ENCODE measurements around the gene WDR82. TPM values are rescaled to one million over a fixed set of nuclear protein-coding genes. Genes with fewer than 3 reads are reported as not detected.

WDR82 gene
- total RNA-seq, 1 donor from 2014 or later = 96.8 TPM

GRCh38 chr3:52313188-52313773, 34.8 kb upstream of the WDR82 start:
- Mint-ChIP-seq H3K4me1 (ENCODE audit: unreplicated experiment) (peaks cover 9% of the 10 kb centered on the region), H3K27me3 (peaks cover under 1% of the 10 kb centered on the region), H3K36me3 (no peaks in the 10 kb centered on the region), H3K27ac (no peak overlapping the region), H3K9me3 (no peaks in the 10 kb centered on the region), H3K4me3 (no peak overlapping the region)
- TF ChIP-seq CTCF (conservative IDR thresholded peaks at IDR 0.05) = no peak
- DNase-seq (ENCODE audit: extremely low spot score, unreplicated experiment) = no peak

- Mint-ChIP-seq H3K36me3 (no peaks in the 10 kb centered on the region), H3K27ac (no peak overlapping the region), H3K9me3 (no peaks in the 10 kb centered on the region), H3K4me1 (ENCODE audit: unreplicated experiment) (no peaks in the 10 kb centered on the region), H3K27me3 (no peaks in the 10 kb centered on the region), H3K4me3 (no peak overlapping the region)
- no peak for DNase-seq (ENCODE audit: extremely low spot score, unreplicated experiment)
- TF ChIP-seq CTCF (conservative IDR thresholded peaks at IDR 0.05) = no peak
Observed at GRCh38 chr3:52311576-52312119, 33.2 kb upstream of the WDR82 start.

GRCh38 chr3:52310861-52311575, 32.6 kb upstream of the WDR82 start:
- no peaks in the 10 kb centered on the region for H3K27me3 Mint-ChIP-seq
- no peak for TF ChIP-seq CTCF (conservative IDR thresholded peaks at IDR 0.05)
- peaks cover 3% of the 10 kb centered on the region for H3K4me1 Mint-ChIP-seq (ENCODE audit: unreplicated experiment)
- DNase-seq (ENCODE audit: extremely low spot score, unreplicated experiment) = no peak
- H3K27ac Mint-ChIP-seq = no peak overlapping the region
- H3K4me3 Mint-ChIP-seq = no peak overlapping the region
- H3K36me3 Mint-ChIP-seq = no peaks in the 10 kb centered on the region
- no peaks in the 10 kb centered on the region for H3K9me3 Mint-ChIP-seq

- peaks cover 5% of the 10 kb centered on the region for H3K4me1 Mint-ChIP-seq (ENCODE audit: unreplicated experiment)
- no peak overlapping the region for H3K27ac Mint-ChIP-seq
- DNase-seq (ENCODE audit: extremely low spot score, unreplicated experiment) = no peak
- no peaks in the 10 kb centered on the region for H3K9me3 Mint-ChIP-seq
- no peaks in the 10 kb centered on the region for H3K36me3 Mint-ChIP-seq
- TF ChIP-seq CTCF (conservative IDR thresholded peaks at IDR 0.05) = no peak
- no peak overlapping the region for H3K4me3 Mint-ChIP-seq
- no peaks in the 10 kb centered on the region for H3K27me3 Mint-ChIP-seq
Observed at GRCh38 chr3:52308308-52308707, 29.9 kb upstream of the WDR82 start.

GRCh38 chr3:52306978-52307377, 28.5 kb upstream of the WDR82 start:
- no peaks in the 10 kb centered on the region for H3K27me3 Mint-ChIP-seq
- H3K4me3 Mint-ChIP-seq = no peak overlapping the region
- DNase-seq (ENCODE audit: extremely low spot score, unreplicated experiment) = no peak
- H3K4me1 Mint-ChIP-seq (ENCODE audit: unreplicated experiment) = peaks cover 5% of the 10 kb centered on the region
- no peak for TF ChIP-seq CTCF (conservative IDR thresholded peaks at IDR 0.05)
- H3K36me3 Mint-ChIP-seq = no peaks in the 10 kb centered on the region
- H3K9me3 Mint-ChIP-seq = no peaks in the 10 kb centered on the region
- H3K27ac Mint-ChIP-seq = no peak overlapping the region

All from type B pancreatic cell (in vitro differentiated cells).